ENCODE data around the gene SCAMP5.

Gene SCAMP5

GRCh38 chr15:75036212-75036616 lies 40.9 kb downstream of the SCAMP5 start:
- DNase-seq (ENCODE audit: low spot score) = no peak
- no peak for TF ChIP-seq CTCF (IDR thresholded peaks at IDR 0.05; ENCODE audit: extremely low read depth, insufficient read depth, missing control alignments)
- in situ Hi-C loops (cut with MboI; ENCODE audit: low pct_unique_long_range_greater_than_20kb, low sequenced_read_pairs, unreplicated experiment) = no loop called here

GRCh38 chr15:75037685-75038084 lies 42.3 kb downstream of the SCAMP5 start:
- no peak for TF ChIP-seq CTCF (IDR thresholded peaks at IDR 0.05; ENCODE audit: extremely low read depth, insufficient read depth, missing control alignments)
- DNase-seq (ENCODE audit: low spot score) = no peak
- in situ Hi-C loops (cut with MboI; ENCODE audit: low pct_unique_long_range_greater_than_20kb, low sequenced_read_pairs, unreplicated experiment) = no loop called here

GRCh38 chr15:75038231-75038630 lies 42.9 kb downstream of the SCAMP5 start:
- in situ Hi-C loops (cut with MboI; ENCODE audit: low pct_unique_long_range_greater_than_20kb, low sequenced_read_pairs, unreplicated experiment) = no loop called here
- TF ChIP-seq CTCF (IDR thresholded peaks at IDR 0.05; ENCODE audit: extremely low read depth, insufficient read depth, missing control alignments) = no peak
- DNase-seq (ENCODE audit: low spot score) = no peak

- in situ Hi-C loops (cut with MboI; ENCODE audit: low pct_unique_long_range_greater_than_20kb, low sequenced_read_pairs, unreplicated experiment) = no loop called here
- peak; percentile 89 for TF ChIP-seq CTCF (IDR thresholded peaks at IDR 0.05; ENCODE audit: extremely low read depth, insufficient read depth, missing control alignments)
- peak; percentile 87 for DNase-seq (ENCODE audit: low spot score)
Measured at GRCh38 chr15:75042730-75043508, 47.6 kb downstream of the SCAMP5 start.

- peak; percentile 67 for DNase-seq (ENCODE audit: low spot score)
- peak; percentile 43 for TF ChIP-seq CTCF (IDR thresholded peaks at IDR 0.05; ENCODE audit: extremely low read depth, insufficient read depth, missing control alignments)
- in situ Hi-C loops (cut with MboI; ENCODE audit: low pct_unique_long_range_greater_than_20kb, low sequenced_read_pairs, unreplicated experiment) = no loop called here
Measured at GRCh38 chr15:75043509-75044257, 48.3 kb downstream of the SCAMP5 start.

- TF ChIP-seq CTCF (IDR thresholded peaks at IDR 0.05; ENCODE audit: extremely low read depth, insufficient read depth, missing control alignments) = no peak
- in situ Hi-C loops (cut with MboI; ENCODE audit: low pct_unique_long_range_greater_than_20kb, low sequenced_read_pairs, unreplicated experiment) = no loop called here
- DNase-seq (ENCODE audit: low spot score) = no peak
Measured at GRCh38 chr15:75044258-75044878, 49.0 kb downstream of the SCAMP5 start.
